HCT116 (cell line): ENCODE results near the gene DHRS7B. TPM values are rescaled to one million over a fixed set of nuclear protein-coding genes. Genes with fewer than 3 reads are reported as not detected.

Experiments
- ATAC-seq: fragments of 200-7000 bp; cut with Tn5 transposase; 2 replicates; pipeline ENCODE4 v1.9.1; 2020; ENCODE audit warnings: mild to moderate bottlenecking, moderate library complexity
- BruUV-seq: library from RNA; stranded (reverse); fragments of 400-500 nt; replicated peaks from 2 replicates; lab custom pipeline; 2021; lab: Mats Ljungman, UMichigan
- CTCF ChIA-PET: fragments of 300-600 bp; sonication (Branson Sonifier 250); formaldehyde crosslinking; loops from one replicate; lab custom pipeline; 2021; ENCODE audit warnings: antibody characterized with exemption; lab: Charles Lee
- POLR2A ChIA-PET: fragments of 300-600, 350-600 bp; sonication (Branson Sonifier 250); formaldehyde crosslinking; loops from one replicate; lab custom pipeline; 2021; ENCODE audit warnings: antibody characterized with exemption; lab: Charles Lee
- RAD21 ChIA-PET, 2 experiments: fragments of 300-600 bp; sonication (Branson Sonifier 250); formaldehyde crosslinking; loops; one replicate each; lab custom pipeline; 2023; ENCODE audit warnings: low total read pairs in 2 of 2; ENCODE audit not compliant: uncharacterized antibody in 2 of 2, unreplicated experiment in 2 of 2, low non-redundant PET in 1 of 2; lab: Charles Lee
- DNase-seq: peaks from one replicate; pipeline ENCODE4 v3.0.0-alpha.2; 2010; ENCODE audit warnings: low read depth, low spot score
- H2AFZ ChIP-seq: fragments of 200-600 bp; shearing (Covaris generic), sonication (generic); 2 replicates; pipeline ENCODE4 v1.6.1; 2017; ENCODE audit warnings: low read depth, mixed run types, mixed read lengths, antibody characterized with exemption, low read length; ENCODE audit not compliant: poor library complexity, severe bottlenecking
- H3K27ac ChIP-seq: 2 replicates; pipeline ENCODE4 v1.5.1; 2012; ENCODE audit warnings: low read depth, low read length
- H3K27me3 ChIP-seq: fragments of 200-600 bp; sonication (generic); 2 replicates; pipeline ENCODE4 v1.6.1; 2016; ENCODE audit warnings: mixed run types, low read length, mixed read lengths; ENCODE audit not compliant: insufficient read depth
- H3K36me3 ChIP-seq, 2 experiments: fragments of 200-500 bp in 1 of 2; fragments of 200-600 bp in 1 of 2; sonication (Bioruptor generic) in 1 of 2; sonication (generic) in 1 of 2; 2 replicates each; pipeline versions ENCODE4 v1.5.1 to v1.6.1; 2014 to 2016; ENCODE audit warnings: low read length in 2 of 2, inconsistent platforms in 1 of 2, mixed read lengths in 1 of 2, mixed run types in 1 of 2; ENCODE audit not compliant: insufficient read depth in 2 of 2, control insufficient read depth in 1 of 2
- H3K4me1 ChIP-seq, 2 experiments: fragments of 200-600 bp in 1 of 2; sonication (generic) in 1 of 2; 2 replicates each; pipeline versions ENCODE4 v1.5.1 to v1.6.1; 2012 to 2017; ENCODE audit warnings: low read length in 2 of 2, inconsistent platforms in 1 of 2, mild to moderate bottlenecking in 1 of 2, mixed read lengths in 1 of 2, mixed run types in 1 of 2, moderate library complexity in 1 of 2; ENCODE audit not compliant: insufficient read depth in 2 of 2, control insufficient read depth in 1 of 2
- H3K4me2 ChIP-seq: fragments of 200-600 bp; sonication (generic); 2 replicates; pipeline ENCODE4 v1.6.1; 2017; ENCODE audit warnings: mixed run types, low read length, mixed read lengths
- H3K4me3 ChIP-seq, 2 experiments: fragments of 200-600 bp in 1 of 2; sonication (generic) in 1 of 2; replicated peaks in 1 of 2; 2 replicates each; pipeline ENCODE4 v1.5.1; 2011 to 2016; ENCODE audit warnings: low read length in 2 of 2, control low read depth in 1 of 2, low read depth in 1 of 2, mild to moderate bottlenecking in 1 of 2, mixed read lengths in 1 of 2, mixed run types in 1 of 2
- H3K79me2 ChIP-seq: fragments of 200-600 bp; sonication (generic); 2 replicates; pipeline ENCODE4 v1.6.1; 2017; ENCODE audit warnings: mild to moderate bottlenecking, mixed run types, low read length, moderate library complexity, mixed read lengths; ENCODE audit not compliant: insufficient read depth
- H3K9ac ChIP-seq: fragments of 200-600 bp; sonication (generic); 2 replicates; pipeline ENCODE4 v1.6.1; 2016; ENCODE audit warnings: low read length, mixed read lengths
- H3K9me2 ChIP-seq: fragments of 200-600 bp; sonication (generic), shearing (Covaris generic); 2 replicates; pipeline ENCODE4 v1.6.1; 2017; ENCODE audit warnings: mixed run types, mild to moderate bottlenecking, moderate library complexity; ENCODE audit not compliant: insufficient read depth
- H3K9me3 ChIP-seq, 2 experiments: fragments of 200-500 bp in 1 of 2; fragments of 200-600 bp in 1 of 2; sonication (Bioruptor generic) in 1 of 2; sonication (generic) in 1 of 2; 2 replicates each; pipeline ENCODE4 v1.6.1; 2014 to 2017; ENCODE audit warnings: low read length in 2 of 2, mixed read lengths in 2 of 2, inconsistent platforms in 1 of 2, low read depth in 1 of 2, mild to moderate bottlenecking in 1 of 2, mixed run types in 1 of 2, moderate library complexity in 1 of 2; ENCODE audit not compliant: control insufficient read depth in 1 of 2, insufficient read depth in 1 of 2
- H4K20me1 ChIP-seq: fragments of 200-600 bp; sonication (generic), shearing (Covaris generic); 2 replicates; pipeline ENCODE4 v1.6.1; 2017; ENCODE audit warnings: mixed run types, mild to moderate bottlenecking, moderate library complexity; ENCODE audit not compliant: insufficient read depth
- CBX3 ChIP-seq: IDR thresholded peaks from 2 replicates; pipeline ENCODE4 v1.6.1; 2012; ENCODE audit warnings: low read depth
- CEBPB ChIP-seq: IDR thresholded peaks from 2 replicates; pipeline ENCODE4 v1.6.1; 2012; ENCODE audit warnings: low read depth
- EGR1 ChIP-seq: IDR thresholded peaks from 2 replicates; pipeline ENCODE4 v1.6.1; 2012; ENCODE audit warnings: low read depth
- EZH2 ChIP-seq: fragments of 200-600 bp; sonication (generic); IDR thresholded peaks from 2 replicates; pipeline ENCODE4 v1.6.1; 2017; ENCODE audit warnings: antibody characterized with exemption, mixed run types
- EZH2phosphoT487 ChIP-seq: fragments of 200-600 bp; IDR thresholded peaks from 2 replicates; pipeline ENCODE4 v1.6.1; 2018; ENCODE audit warnings: antibody characterized with exemption, borderline replicate concordance
- FOSL1 ChIP-seq: IDR thresholded peaks from 2 replicates; pipeline ENCODE4 v1.6.1; 2012; ENCODE audit warnings: low read depth
- JUND ChIP-seq: IDR thresholded peaks from 2 replicates; pipeline ENCODE4 v1.6.1; 2012
- POLR2A ChIP-seq: IDR thresholded peaks from 2 replicates; pipeline ENCODE4 v1.7.0; 2011; ENCODE audit warnings: borderline replicate concordance; ENCODE audit not compliant: insufficient read depth, insufficient read length; ENCODE audit errors: extremely low read depth
- POLR2AphosphoS5 ChIP-seq: IDR thresholded peaks from 2 replicates; pipeline ENCODE4 v1.6.1; 2011; ENCODE audit warnings: mild to moderate bottlenecking, low read depth, low read length, moderate library complexity
- RAD21 ChIP-seq: IDR thresholded peaks from 2 replicates; pipeline ENCODE4 v1.6.1; 2012; ENCODE audit warnings: low read depth, mild to moderate bottlenecking
- SIN3A ChIP-seq: IDR thresholded peaks from 2 replicates; pipeline ENCODE4 v1.6.1; 2012; ENCODE audit warnings: low read depth
- SP1 ChIP-seq: IDR thresholded peaks from 2 replicates; pipeline ENCODE4 v1.6.1; 2012; ENCODE audit warnings: low read depth
- SRF ChIP-seq: IDR thresholded peaks from 2 replicates; pipeline ENCODE4 v1.6.1; 2012; ENCODE audit warnings: low read depth
- ZFX ChIP-seq: fragments of 450-650 bp; IDR thresholded peaks from 2 replicates; pipeline ENCODE4 v1.6.1; 2017
- intact Hi-C: fragments of 100-400 bp; cut with micrococcal nuclease; formaldehyde crosslinking; loops from 2 replicates; pipeline ENCODE4 v1.10.0; 2022
- total RNA-seq: library from RNA; stranded (reverse); gene quantifications from one replicate; pipeline ENCODE4 v1.2.1, GENCODE V29; 2021; ENCODE audit not compliant: unreplicated experiment
- TF ChIP-seq, protein P1 (sequence below), 3 experiments: fragments of 200-600 bp in 1 of 3; sonication (generic) in 1 of 3; IDR thresholded peaks in 2 of 3; conservative IDR thresholded peaks in 1 of 3; 2 replicates each; pipeline ENCODE4 v1.5.1; 2012 to 2017; ENCODE audit warnings: low read depth in 2 of 3, low read length in 2 of 3, antibody characterized with exemption in 1 of 3, borderline replicate concordance in 1 of 3, control low read depth in 1 of 3, mild to moderate bottlenecking in 1 of 3, mixed read lengths in 1 of 3, mixed run types in 1 of 3, moderate library complexity in 1 of 3; ENCODE audit not compliant: insufficient read depth in 1 of 3
- TF ChIP-seq, protein P2 (sequence below): IDR thresholded peaks from 2 replicates; pipeline ENCODE4 v1.6.1; 2012
- TF ChIP-seq, protein P3 (sequence below): IDR thresholded peaks from 2 replicates; pipeline ENCODE4 v1.6.1; 2012; ENCODE audit warnings: low read depth

Gene DHRS7B
- total RNA-seq, 1 experiment from 2014 or later = 19.6 TPM

GRCh38 chr17:21211825-21212479, 85.2 kb downstream of the DHRS7B start:
- no TSS peak for BruUV-seq
- Histone ChIP-seq H3K4me2 (peak overlapping the region; percentile 98), H3K9me3 (no peaks in the 10 kb centered on the region), H3K4me1 (peaks cover 17 to 27% of the 10 kb centered on the region in 2 experiments; a peak in 3 of 4 replicates), H3K27me3 (no peaks in the 10 kb centered on the region), H2AFZ (no peak overlapping the region), H3K27ac (no peak overlapping the region), H3K79me2 (peaks cover 96% of the 10 kb centered on the region), H3K36me3 (peaks cover 9 to 27% of the 10 kb centered on the region in 2 experiments; a peak in 2 of 4 replicates), H3K4me3 (peak overlapping the region in 1 of 2 experiments; percentile 98; a peak in 2 of 4 replicates), H3K9me2 (no peaks in the 10 kb centered on the region), H3K9ac (peak overlapping the region; percentile 99; the same call in 1 of the 2 replicates), H4K20me1 (peaks cover 8% of the 10 kb centered on the region; the same call in 1 of the 2 replicates)
- intact Hi-C loops = loop anchor here (5.0 kb wide), 1 partner anchor 170 kb away; the partner anchor contains the start of gene USP22
- CTCF ChIA-PET = no interaction called here
- ATAC-seq (no peak), DNase-seq (no peak)
- POLR2A ChIA-PET = no interaction called here
- TF ChIP-seq SRF (no peak), CBX3 (no peak), EGR1 (no peak), ZFX (no peak), JUND (no peak), EZH2 (no peak), POLR2AphosphoS5 (no peak), POLR2A (no peak), EZH2phosphoT487 (no peak), CEBPB (no peak), SIN3A (no peak), SP1 (no peak), FOSL1 (no peak), RAD21 (no peak)
- TF ChIP-seq, protein P1, sequence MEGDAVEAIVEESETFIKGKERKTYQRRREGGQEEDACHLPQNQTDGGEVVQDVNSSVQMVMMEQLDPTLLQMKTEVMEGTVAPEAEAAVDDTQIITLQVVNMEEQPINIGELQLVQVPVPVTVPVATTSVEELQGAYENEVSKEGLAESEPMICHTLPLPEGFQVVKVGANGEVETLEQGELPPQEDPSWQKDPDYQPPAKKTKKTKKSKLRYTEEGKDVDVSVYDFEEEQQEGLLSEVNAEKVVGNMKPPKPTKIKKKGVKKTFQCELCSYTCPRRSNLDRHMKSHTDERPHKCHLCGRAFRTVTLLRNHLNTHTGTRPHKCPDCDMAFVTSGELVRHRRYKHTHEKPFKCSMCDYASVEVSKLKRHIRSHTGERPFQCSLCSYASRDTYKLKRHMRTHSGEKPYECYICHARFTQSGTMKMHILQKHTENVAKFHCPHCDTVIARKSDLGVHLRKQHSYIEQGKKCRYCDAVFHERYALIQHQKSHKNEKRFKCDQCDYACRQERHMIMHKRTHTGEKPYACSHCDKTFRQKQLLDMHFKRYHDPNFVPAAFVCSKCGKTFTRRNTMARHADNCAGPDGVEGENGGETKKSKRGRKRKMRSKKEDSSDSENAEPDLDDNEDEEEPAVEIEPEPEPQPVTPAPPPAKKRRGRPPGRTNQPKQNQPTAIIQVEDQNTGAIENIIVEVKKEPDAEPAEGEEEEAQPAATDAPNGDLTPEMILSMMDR (IDR thresholded peaks at IDR 0.05 in 2 of 3, conservative IDR thresholded peaks at IDR 0.05 in 1 of 3; ENCODE audit: borderline replicate concordance in 1 of 3, insufficient read depth in 1 of 3, low read depth in 2 of 3, low read length in 2 of 3) = no peak
- TF ChIP-seq, protein P2, sequence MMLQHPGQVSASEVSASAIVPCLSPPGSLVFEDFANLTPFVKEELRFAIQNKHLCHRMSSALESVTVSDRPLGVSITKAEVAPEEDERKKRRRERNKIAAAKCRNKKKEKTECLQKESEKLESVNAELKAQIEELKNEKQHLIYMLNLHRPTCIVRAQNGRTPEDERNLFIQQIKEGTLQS = no peak
- TF ChIP-seq, protein P3, sequence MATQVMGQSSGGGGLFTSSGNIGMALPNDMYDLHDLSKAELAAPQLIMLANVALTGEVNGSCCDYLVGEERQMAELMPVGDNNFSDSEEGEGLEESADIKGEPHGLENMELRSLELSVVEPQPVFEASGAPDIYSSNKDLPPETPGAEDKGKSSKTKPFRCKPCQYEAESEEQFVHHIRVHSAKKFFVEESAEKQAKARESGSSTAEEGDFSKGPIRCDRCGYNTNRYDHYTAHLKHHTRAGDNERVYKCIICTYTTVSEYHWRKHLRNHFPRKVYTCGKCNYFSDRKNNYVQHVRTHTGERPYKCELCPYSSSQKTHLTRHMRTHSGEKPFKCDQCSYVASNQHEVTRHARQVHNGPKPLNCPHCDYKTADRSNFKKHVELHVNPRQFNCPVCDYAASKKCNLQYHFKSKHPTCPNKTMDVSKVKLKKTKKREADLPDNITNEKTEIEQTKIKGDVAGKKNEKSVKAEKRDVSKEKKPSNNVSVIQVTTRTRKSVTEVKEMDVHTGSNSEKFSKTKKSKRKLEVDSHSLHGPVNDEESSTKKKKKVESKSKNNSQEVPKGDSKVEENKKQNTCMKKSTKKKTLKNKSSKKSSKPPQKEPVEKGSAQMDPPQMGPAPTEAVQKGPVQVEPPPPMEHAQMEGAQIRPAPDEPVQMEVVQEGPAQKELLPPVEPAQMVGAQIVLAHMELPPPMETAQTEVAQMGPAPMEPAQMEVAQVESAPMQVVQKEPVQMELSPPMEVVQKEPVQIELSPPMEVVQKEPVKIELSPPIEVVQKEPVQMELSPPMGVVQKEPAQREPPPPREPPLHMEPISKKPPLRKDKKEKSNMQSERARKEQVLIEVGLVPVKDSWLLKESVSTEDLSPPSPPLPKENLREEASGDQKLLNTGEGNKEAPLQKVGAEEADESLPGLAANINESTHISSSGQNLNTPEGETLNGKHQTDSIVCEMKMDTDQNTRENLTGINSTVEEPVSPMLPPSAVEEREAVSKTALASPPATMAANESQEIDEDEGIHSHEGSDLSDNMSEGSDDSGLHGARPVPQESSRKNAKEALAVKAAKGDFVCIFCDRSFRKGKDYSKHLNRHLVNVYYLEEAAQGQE = no peak
- RAD21 ChIA-PET = no interaction called here
